Lung (tissue), 12 donors: ENCODE data around the gene SMAD5. TPM values are rescaled to one million over a fixed set of nuclear protein-coding genes. Genes with fewer than 3 reads are reported as not detected.

Experiments used
- ATAC-seq: fragments of 200-7000 bp; cut with Tn5 transposase; one replicate; pipeline ENCODE4 v1.9.1; 2020; ENCODE audit warnings: moderate number of reproducible peaks; ENCODE audit not compliant: insufficient read depth, low FRiP score
- DNase-seq, 3 donors: peaks; one replicate each; pipeline ENCODE4 v3.0.0-alpha.2; 2013 to 2017
- H3K27ac ChIP-seq, 2 donors: one replicate each; pipeline ENCODE4 v1.5.1; 2013; ENCODE audit warnings: mild to moderate bottlenecking in 2 of 2, moderate library complexity in 2 of 2, control low read depth in 1 of 2, inconsistent platforms in 1 of 2, low read depth in 1 of 2, low read length in 1 of 2
- H3K27me3 ChIP-seq, 3 donors: one replicate each; pipeline ENCODE4 v1.5.1; 2013; ENCODE audit warnings: low read length in 2 of 3; ENCODE audit not compliant: control insufficient read depth in 3 of 3, insufficient read depth in 3 of 3
- H3K36me3 ChIP-seq, 4 donors: one replicate each; pipeline ENCODE4 v1.5.1; 2013; ENCODE audit warnings: low read length in 4 of 4, mild to moderate bottlenecking in 1 of 4, moderate library complexity in 1 of 4; ENCODE audit not compliant: control insufficient read depth in 4 of 4, insufficient read depth in 4 of 4
- H3K4me1 ChIP-seq, 5 donors: one replicate each; pipeline ENCODE4 v1.5.1; 2013; ENCODE audit warnings: low read length in 5 of 5, mild to moderate bottlenecking in 2 of 5, moderate library complexity in 1 of 5; ENCODE audit not compliant: control insufficient read depth in 5 of 5, insufficient read depth in 5 of 5
- H3K4me3 ChIP-seq: one replicate; pipeline ENCODE4 v1.5.1; 2013; ENCODE audit warnings: mild to moderate bottlenecking, control low read depth, moderate library complexity
- H3K9ac ChIP-seq, 2 donors: one replicate each; pipeline ENCODE4 v1.5.1; 2013; ENCODE audit warnings: low read length in 2 of 2, control low read depth in 1 of 2; ENCODE audit not compliant: insufficient read depth in 1 of 2
- H3K9me3 ChIP-seq, 4 donors: one replicate each; pipeline ENCODE4 v1.5.1; 2013; ENCODE audit warnings: low read length in 3 of 4, mild to moderate bottlenecking in 1 of 4, moderate library complexity in 1 of 4; ENCODE audit not compliant: control insufficient read depth in 4 of 4, insufficient read depth in 3 of 4
- WGBS, 2 donors: extraction: QIAGEN DNeasy Blood & Tissue Kit; methylation state at CpG; one replicate each; pipeline ENCODE4 v1.1.7; 2013; 5-methylcytosine and 5-hydroxymethylcytosine counted together
- polyA plus RNA-seq, 2 donors: library from polyadenylated mRNA; stranded (reverse); fragments of 200-250 nt; gene quantifications; one replicate each; pipeline ENCODE4 v1.2.1, GENCODE V29; 2013
- total RNA-seq, 2 donors: library from RNA; depleted of rRNA in 1 of 2; stranded (reverse); fragments of >200 nt in 1 of 2; gene quantifications; one replicate each; pipeline ENCODE4 v1.2.1, GENCODE V29; 2014 to 2021
- TF ChIP-seq, protein P1 (sequence below): IDR thresholded peaks from 2 replicates; pipeline ENCODE4 v1.5.1; 2012; ENCODE audit warnings: mild to moderate bottlenecking; ENCODE audit errors: control extremely low read depth, extremely low read depth
- donor health status: control.
- donor health status: control.
- donor health status: Bipolar disorder and iron deficiency.
- donor health status: healthy.
- donor health status: DM: yes; HTN: yes; CAD: no.

SMAD5 gene
- total and polyA plus RNA-seq, 4 donors: 8.8 to 67.0 (median 26.6) TPM

DNA sequence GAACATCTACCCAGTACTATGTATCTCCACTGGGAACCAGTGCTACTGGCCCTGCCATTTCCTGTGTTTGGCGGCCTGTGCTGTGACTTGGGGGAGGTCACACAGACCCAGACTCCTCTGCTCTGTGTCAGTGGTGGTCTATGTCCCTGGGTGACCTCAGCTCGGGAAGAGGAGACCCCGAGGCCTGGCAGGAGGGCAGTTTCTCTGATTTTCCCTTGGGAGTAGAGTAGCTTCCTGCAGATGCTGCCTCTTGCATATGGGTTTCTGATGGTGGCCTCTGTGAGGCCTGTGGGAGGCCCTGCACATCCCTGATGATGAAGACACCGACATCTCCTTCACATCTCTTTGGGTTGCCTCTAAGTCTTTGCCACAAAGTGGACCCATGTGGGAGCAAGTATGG lies 73.3 kb downstream of the SMAD5 start:
- 80 to 92% methylated on average over 4 of the region's 4 CpGs for whole genome bisulfite sequencing, 2 donors
- H3K4me1 ChIP-seq: no peaks in the 10 kb centered on the region
- no peak for ATAC-seq
- H3K36me3 ChIP-seq: no peaks in the 10 kb centered on the region
- no peaks in the 10 kb centered on the region for H3K27me3 ChIP-seq
- H3K9me3 ChIP-seq: peaks cover 0 to 11% (median 0%) of the 10 kb centered on the region in 4 donors
- TF ChIP-seq, protein P1, sequence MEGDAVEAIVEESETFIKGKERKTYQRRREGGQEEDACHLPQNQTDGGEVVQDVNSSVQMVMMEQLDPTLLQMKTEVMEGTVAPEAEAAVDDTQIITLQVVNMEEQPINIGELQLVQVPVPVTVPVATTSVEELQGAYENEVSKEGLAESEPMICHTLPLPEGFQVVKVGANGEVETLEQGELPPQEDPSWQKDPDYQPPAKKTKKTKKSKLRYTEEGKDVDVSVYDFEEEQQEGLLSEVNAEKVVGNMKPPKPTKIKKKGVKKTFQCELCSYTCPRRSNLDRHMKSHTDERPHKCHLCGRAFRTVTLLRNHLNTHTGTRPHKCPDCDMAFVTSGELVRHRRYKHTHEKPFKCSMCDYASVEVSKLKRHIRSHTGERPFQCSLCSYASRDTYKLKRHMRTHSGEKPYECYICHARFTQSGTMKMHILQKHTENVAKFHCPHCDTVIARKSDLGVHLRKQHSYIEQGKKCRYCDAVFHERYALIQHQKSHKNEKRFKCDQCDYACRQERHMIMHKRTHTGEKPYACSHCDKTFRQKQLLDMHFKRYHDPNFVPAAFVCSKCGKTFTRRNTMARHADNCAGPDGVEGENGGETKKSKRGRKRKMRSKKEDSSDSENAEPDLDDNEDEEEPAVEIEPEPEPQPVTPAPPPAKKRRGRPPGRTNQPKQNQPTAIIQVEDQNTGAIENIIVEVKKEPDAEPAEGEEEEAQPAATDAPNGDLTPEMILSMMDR: no peak
- H3K4me3 ChIP-seq: no peak overlapping the region
- no peak overlapping the region for H3K27ac ChIP-seq
- no peak overlapping the region for H3K9ac ChIP-seq
- no peak for DNase-seq

DNA sequence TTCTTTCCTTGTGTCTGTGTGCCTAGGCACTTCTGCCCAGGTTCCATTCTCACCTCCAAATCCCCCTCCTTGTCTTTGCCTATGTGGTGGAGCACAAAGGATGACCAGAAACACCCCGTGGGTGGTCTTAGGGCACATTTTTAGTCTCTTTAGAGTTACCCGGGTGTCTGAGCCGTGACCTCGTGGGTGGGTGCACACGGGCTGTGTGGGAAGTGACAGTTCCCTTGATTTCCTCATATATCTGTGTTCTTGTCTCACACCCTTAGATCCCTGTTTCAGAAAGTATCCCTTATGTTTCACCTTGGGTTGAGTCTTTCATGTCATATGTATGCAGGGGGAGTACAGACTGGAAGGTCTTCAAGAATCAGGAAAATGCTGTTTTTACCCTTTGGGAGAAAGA lies 73.7 kb downstream of the SMAD5 start:
- peaks cover 0 to 11% (median 0%) of the 10 kb centered on the region in 4 donors for H3K9me3 ChIP-seq
- H3K4me3 ChIP-seq: no peak overlapping the region
- no peak overlapping the region for H3K9ac ChIP-seq
- ATAC-seq (no peak), DNase-seq (no peak)
- TF ChIP-seq, protein P1: no peak
- H3K4me1 ChIP-seq: no peaks in the 10 kb centered on the region
- H3K27me3 ChIP-seq: peaks cover 0 to 3% (median 0%) of the 10 kb centered on the region in 3 donors
- WGBS, 2 donors: 79 to 88% methylated on average over 5 of the region's 5 CpGs
- H3K27ac ChIP-seq: no peak overlapping the region
- H3K36me3 ChIP-seq: no peaks in the 10 kb centered on the region

DNA sequence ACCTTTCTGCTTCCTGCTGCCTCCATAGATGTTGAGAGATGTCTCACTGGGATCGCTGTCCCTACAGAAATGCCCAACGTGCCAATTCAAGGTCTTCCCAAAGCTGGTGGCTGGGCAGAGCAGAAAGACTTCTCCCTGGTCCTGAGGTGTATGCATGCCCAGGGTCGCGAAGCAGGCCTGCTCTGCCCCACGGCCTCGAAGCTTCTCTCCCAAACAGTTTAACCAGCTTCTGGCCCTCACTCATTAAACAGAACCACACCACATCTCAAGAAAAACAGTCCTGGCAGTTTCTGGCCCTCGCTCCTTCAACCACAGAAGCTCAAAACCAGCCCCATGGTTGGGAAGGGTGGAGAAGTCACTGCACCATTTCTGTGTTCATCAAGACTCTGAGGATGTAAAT lies 75.0 kb downstream of the SMAD5 start:
- Histone ChIP-seq H3K9me3 (peaks cover 0 to 11% (median 0%) of the 10 kb centered on the region in 4 donors), H3K9ac (no peak overlapping the region), H3K4me1 (no peaks in the 10 kb centered on the region), H3K36me3 (no peaks in the 10 kb centered on the region), H3K27ac (no peak overlapping the region), H3K27me3 (peaks cover 0 to 4% (median 0%) of the 10 kb centered on the region in 3 donors), H3K4me3 (no peak overlapping the region)
- TF ChIP-seq, protein P1: no peak
- no peak for DNase-seq
- 90 to 92% methylated on average over 7 of the region's 7 CpGs for WGBS, 2 donors
- no peak for ATAC-seq

DNA sequence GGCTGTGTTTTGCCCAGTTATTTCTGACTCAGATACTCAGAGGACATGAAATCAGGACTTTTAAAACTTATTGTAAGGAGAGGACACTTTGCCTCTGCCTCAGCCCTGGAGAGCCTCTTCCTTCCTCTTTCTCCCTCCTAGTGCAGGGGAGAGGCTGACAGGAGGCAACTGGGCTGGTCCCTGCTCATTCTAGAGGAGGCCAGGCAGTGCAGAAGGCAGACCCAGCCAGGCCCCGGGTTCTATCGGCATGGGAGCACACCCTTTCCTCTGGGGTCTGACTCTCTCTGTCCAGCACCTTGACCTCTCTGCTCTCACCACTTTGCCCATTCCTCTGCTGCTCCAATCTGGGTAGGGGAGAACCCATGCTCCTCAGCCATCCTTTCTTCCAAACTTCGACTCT lies 76.3 kb downstream of the SMAD5 start:
- TF ChIP-seq, protein P1: no peak
- no peak for ATAC-seq
- Histone ChIP-seq H3K36me3 (no peaks in the 10 kb centered on the region), H3K4me3 (no peak overlapping the region), H3K9me3 (peaks cover 0 to 12% (median 0%) of the 10 kb centered on the region in 4 donors), H3K27ac (no peak overlapping the region), H3K4me1 (no peaks in the 10 kb centered on the region), H3K27me3 (peaks cover 0 to 8% (median under 1%) of the 10 kb centered on the region in 3 donors), H3K9ac (no peak overlapping the region)
- WGBS, 2 donors: 57 to 62% methylated on average over 3 of the region's 3 CpGs
- DNase-seq: no peak
